ENCODE data around the gene DHRS7C. TPM values are rescaled to one million over a fixed set of nuclear protein-coding genes. Genes with fewer than 3 reads are reported as not detected.

DHRS7C gene
- total RNA-seq, 1 experiment from 2014 or later = not detected

DNA sequence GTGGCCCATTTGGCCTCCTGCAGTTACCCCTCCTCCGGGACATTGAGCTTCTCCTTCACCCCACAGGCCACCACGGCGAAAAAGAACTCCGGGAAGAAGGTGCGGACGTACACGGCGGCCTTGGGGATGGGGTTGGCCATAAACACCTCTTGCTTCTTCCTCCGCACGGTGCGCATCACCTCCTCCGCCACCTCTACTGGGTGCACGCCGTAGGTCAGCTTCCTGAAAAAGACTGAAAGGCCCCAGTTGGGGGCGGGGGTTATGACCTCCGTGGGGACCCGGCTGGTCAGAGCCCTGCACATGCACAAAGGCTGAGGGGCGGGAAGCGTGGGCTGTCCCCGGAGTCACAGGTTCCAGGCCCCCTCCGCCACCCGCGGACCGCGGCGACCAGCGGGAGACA lies 19.9 kb downstream of the DHRS7C start (continued):
- TF ChIP-seq, protein P1, sequence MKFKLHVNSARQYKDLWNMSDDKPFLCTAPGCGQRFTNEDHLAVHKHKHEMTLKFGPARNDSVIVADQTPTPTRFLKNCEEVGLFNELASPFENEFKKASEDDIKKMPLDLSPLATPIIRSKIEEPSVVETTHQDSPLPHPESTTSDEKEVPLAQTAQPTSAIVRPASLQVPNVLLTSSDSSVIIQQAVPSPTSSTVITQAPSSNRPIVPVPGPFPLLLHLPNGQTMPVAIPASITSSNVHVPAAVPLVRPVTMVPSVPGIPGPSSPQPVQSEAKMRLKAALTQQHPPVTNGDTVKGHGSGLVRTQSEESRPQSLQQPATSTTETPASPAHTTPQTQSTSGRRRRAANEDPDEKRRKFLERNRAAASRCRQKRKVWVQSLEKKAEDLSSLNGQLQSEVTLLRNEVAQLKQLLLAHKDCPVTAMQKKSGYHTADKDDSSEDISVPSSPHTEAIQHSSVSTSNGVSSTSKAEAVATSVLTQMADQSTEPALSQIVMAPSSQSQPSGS (CRISPR knock-in tag; IDR thresholded peaks at IDR 0.05; ENCODE audit: borderline replicate concordance, low read depth) = no peak
- TF ChIP-seq, protein P2, sequence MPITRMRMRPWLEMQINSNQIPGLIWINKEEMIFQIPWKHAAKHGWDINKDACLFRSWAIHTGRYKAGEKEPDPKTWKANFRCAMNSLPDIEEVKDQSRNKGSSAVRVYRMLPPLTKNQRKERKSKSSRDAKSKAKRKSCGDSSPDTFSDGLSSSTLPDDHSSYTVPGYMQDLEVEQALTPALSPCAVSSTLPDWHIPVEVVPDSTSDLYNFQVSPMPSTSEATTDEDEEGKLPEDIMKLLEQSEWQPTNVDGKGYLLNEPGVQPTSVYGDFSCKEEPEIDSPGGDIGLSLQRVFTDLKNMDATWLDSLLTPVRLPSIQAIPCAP (CRISPR knock-in tag; IDR thresholded peaks at IDR 0.05) = no peak
- TF ChIP-seq, protein P3, sequence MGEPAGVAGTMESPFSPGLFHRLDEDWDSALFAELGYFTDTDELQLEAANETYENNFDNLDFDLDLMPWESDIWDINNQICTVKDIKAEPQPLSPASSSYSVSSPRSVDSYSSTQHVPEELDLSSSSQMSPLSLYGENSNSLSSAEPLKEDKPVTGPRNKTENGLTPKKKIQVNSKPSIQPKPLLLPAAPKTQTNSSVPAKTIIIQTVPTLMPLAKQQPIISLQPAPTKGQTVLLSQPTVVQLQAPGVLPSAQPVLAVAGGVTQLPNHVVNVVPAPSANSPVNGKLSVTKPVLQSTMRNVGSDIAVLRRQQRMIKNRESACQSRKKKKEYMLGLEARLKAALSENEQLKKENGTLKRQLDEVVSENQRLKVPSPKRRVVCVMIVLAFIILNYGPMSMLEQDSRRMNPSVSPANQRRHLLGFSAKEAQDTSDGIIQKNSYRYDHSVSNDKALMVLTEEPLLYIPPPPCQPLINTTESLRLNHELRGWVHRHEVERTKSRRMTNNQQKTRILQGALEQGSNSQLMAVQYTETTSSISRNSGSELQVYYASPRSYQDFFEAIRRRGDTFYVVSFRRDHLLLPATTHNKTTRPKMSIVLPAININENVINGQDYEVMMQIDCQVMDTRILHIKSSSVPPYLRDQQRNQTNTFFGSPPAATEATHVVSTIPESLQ (CRISPR knock-in tag; IDR thresholded peaks at IDR 0.05) = no peak
- TF ChIP-seq, protein P4, sequence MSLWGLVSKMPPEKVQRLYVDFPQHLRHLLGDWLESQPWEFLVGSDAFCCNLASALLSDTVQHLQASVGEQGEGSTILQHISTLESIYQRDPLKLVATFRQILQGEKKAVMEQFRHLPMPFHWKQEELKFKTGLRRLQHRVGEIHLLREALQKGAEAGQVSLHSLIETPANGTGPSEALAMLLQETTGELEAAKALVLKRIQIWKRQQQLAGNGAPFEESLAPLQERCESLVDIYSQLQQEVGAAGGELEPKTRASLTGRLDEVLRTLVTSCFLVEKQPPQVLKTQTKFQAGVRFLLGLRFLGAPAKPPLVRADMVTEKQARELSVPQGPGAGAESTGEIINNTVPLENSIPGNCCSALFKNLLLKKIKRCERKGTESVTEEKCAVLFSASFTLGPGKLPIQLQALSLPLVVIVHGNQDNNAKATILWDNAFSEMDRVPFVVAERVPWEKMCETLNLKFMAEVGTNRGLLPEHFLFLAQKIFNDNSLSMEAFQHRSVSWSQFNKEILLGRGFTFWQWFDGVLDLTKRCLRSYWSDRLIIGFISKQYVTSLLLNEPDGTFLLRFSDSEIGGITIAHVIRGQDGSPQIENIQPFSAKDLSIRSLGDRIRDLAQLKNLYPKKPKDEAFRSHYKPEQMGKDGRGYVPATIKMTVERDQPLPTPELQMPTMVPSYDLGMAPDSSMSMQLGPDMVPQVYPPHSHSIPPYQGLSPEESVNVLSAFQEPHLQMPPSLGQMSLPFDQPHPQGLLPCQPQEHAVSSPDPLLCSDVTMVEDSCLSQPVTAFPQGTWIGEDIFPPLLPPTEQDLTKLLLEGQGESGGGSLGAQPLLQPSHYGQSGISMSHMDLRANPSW (CRISPR knock-in tag; conservative IDR thresholded peaks at IDR 0.05; ENCODE audit: low read depth) = no peak

DNA sequence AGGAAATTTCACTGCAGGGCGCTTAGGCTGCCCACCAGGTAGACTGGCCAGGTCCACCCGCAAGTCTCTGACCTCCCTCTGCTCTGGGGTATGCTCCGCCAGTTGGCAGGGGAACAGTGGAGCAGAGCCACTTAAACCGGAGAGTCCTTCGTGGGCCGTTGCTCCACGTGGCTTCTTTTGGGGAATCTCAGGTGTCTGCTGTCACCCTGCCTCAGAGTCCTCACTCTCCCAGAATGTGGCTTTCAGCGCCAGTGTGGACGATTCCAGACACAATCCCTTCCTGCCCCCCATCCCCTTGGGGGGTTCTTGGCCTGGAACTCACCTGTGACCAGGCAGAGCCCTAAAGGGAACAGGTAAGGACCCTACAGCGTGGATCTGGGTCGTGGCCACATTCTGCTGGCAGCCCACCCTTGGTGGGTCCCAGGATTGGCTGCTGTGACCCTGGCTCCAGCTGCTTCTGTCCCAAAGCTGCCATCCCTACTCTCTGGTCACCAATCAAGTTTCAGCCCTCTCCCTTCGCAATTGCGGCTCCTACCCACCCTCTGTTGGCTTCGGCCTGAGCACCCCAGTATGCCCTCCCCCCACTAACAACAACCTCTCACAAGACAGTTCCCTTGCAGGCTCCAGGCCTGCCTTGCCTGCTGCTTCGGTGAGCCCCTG lies 22.2 kb downstream of the DHRS7C start:
- POLR2A ChIA-PET = no interaction called here
- Mint-ChIP-seq H3K27ac (no peak overlapping the region), H3K4me1 (no peaks in the 10 kb centered on the region), H3K36me3 (no peaks in the 10 kb centered on the region), H3K9me3 (no peaks in the 10 kb centered on the region), H3K4me3 (no peak overlapping the region), H3K27me3 (ENCODE audit: low read depth) (no peaks in the 10 kb centered on the region; the same call in 1 of the 2 replicates)
- DNase-seq (ENCODE audit: low spot score) = no peak
- CTCF ChIA-PET = interaction anchor here (0.6 to 1.9 kb wide), 33 partner anchors 9 to 718 kb away, joined by 3 to 31 read pairs (median 4); partner anchors contain the start of genes CFAP52, DHRS7C and STX8
- no peak for ATAC-seq
- TF ChIP-seq, protein P5, sequence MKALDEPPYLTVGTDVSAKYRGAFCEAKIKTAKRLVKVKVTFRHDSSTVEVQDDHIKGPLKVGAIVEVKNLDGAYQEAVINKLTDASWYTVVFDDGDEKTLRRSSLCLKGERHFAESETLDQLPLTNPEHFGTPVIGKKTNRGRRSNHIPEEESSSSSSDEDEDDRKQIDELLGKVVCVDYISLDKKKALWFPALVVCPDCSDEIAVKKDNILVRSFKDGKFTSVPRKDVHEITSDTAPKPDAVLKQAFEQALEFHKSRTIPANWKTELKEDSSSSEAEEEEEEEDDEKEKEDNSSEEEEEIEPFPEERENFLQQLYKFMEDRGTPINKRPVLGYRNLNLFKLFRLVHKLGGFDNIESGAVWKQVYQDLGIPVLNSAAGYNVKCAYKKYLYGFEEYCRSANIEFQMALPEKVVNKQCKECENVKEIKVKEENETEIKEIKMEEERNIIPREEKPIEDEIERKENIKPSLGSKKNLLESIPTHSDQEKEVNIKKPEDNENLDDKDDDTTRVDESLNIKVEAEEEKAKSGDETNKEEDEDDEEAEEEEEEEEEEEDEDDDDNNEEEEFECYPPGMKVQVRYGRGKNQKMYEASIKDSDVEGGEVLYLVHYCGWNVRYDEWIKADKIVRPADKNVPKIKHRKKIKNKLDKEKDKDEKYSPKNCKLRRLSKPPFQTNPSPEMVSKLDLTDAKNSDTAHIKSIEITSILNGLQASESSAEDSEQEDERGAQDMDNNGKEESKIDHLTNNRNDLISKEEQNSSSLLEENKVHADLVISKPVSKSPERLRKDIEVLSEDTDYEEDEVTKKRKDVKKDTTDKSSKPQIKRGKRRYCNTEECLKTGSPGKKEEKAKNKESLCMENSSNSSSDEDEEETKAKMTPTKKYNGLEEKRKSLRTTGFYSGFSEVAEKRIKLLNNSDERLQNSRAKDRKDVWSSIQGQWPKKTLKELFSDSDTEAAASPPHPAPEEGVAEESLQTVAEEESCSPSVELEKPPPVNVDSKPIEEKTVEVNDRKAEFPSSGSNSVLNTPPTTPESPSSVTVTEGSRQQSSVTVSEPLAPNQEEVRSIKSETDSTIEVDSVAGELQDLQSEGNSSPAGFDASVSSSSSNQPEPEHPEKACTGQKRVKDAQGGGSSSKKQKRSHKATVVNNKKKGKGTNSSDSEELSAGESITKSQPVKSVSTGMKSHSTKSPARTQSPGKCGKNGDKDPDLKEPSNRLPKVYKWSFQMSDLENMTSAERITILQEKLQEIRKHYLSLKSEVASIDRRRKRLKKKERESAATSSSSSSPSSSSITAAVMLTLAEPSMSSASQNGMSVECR (CRISPR knock-in tag; IDR thresholded peaks at IDR 0.05; ENCODE audit: borderline replicate concordance) = no peak
- TF ChIP-seq, protein P6, sequence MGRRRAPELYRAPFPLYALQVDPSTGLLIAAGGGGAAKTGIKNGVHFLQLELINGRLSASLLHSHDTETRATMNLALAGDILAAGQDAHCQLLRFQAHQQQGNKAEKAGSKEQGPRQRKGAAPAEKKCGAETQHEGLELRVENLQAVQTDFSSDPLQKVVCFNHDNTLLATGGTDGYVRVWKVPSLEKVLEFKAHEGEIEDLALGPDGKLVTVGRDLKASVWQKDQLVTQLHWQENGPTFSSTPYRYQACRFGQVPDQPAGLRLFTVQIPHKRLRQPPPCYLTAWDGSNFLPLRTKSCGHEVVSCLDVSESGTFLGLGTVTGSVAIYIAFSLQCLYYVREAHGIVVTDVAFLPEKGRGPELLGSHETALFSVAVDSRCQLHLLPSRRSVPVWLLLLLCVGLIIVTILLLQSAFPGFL (CRISPR knock-in tag; IDR thresholded peaks at IDR 0.05; ENCODE audit: borderline replicate concordance) = no peak
- TF ChIP-seq TEAD1 (CRISPR knock-in tag; IDR thresholded peaks at IDR 0.05) (no peak), ZNF121 (CRISPR knock-in tag; IDR thresholded peaks at IDR 0.05) (no peak), ZNF671 (CRISPR knock-in tag; IDR thresholded peaks at IDR 0.05) (no peak)
- TF ChIP-seq, protein P7, sequence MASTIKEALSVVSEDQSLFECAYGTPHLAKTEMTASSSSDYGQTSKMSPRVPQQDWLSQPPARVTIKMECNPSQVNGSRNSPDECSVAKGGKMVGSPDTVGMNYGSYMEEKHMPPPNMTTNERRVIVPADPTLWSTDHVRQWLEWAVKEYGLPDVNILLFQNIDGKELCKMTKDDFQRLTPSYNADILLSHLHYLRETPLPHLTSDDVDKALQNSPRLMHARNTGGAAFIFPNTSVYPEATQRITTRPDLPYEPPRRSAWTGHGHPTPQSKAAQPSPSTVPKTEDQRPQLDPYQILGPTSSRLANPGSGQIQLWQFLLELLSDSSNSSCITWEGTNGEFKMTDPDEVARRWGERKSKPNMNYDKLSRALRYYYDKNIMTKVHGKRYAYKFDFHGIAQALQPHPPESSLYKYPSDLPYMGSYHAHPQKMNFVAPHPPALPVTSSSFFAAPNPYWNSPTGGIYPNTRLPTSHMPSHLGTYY (CRISPR knock-in tag; IDR thresholded peaks at IDR 0.05) = no peak
- TF ChIP-seq, protein P8, sequence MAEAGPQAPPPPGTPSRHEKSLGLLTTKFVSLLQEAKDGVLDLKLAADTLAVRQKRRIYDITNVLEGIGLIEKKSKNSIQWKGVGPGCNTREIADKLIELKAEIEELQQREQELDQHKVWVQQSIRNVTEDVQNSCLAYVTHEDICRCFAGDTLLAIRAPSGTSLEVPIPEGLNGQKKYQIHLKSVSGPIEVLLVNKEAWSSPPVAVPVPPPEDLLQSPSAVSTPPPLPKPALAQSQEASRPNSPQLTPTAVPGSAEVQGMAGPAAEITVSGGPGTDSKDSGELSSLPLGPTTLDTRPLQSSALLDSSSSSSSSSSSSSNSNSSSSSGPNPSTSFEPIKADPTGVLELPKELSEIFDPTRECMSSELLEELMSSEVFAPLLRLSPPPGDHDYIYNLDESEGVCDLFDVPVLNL (CRISPR knock-in tag; IDR thresholded peaks at IDR 0.05; ENCODE audit: borderline replicate concordance, low read depth) = no peak
- TF ChIP-seq, protein P2 (CRISPR knock-in tag; IDR thresholded peaks at IDR 0.05) = no peak
- TF ChIP-seq, protein P9, sequence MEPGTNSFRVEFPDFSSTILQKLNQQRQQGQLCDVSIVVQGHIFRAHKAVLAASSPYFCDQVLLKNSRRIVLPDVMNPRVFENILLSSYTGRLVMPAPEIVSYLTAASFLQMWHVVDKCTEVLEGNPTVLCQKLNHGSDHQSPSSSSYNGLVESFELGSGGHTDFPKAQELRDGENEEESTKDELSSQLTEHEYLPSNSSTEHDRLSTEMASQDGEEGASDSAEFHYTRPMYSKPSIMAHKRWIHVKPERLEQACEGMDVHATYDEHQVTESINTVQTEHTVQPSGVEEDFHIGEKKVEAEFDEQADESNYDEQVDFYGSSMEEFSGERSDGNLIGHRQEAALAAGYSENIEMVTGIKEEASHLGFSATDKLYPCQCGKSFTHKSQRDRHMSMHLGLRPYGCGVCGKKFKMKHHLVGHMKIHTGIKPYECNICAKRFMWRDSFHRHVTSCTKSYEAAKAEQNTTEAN (CRISPR knock-in tag; IDR thresholded peaks at IDR 0.05) = no peak
- TF ChIP-seq, protein P10, sequence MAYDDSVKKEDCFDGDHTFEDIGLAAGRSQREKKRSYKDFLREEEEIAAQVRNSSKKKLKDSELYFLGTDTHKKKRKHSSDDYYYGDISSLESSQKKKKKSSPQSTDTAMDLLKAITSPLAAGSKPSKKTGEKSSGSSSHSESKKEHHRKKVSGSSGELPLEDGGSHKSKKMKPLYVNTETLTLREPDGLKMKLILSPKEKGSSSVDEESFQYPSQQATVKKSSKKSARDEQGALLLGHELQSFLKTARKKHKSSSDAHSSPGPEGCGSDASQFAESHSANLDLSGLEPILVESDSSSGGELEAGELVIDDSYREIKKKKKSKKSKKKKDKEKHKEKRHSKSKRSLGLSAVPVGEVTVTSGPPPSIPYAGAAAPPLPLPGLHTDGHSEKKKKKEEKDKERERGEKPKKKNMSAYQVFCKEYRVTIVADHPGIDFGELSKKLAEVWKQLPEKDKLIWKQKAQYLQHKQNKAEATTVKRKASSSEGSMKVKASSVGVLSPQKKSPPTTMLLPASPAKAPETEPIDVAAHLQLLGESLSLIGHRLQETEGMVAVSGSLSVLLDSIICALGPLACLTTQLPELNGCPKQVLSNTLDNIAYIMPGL (CRISPR knock-in tag; IDR thresholded peaks at IDR 0.05) = no peak

All from WTC11 (cell line).